ENCODE measurements around the gene FPR1.

FPR1 gene, protein sequence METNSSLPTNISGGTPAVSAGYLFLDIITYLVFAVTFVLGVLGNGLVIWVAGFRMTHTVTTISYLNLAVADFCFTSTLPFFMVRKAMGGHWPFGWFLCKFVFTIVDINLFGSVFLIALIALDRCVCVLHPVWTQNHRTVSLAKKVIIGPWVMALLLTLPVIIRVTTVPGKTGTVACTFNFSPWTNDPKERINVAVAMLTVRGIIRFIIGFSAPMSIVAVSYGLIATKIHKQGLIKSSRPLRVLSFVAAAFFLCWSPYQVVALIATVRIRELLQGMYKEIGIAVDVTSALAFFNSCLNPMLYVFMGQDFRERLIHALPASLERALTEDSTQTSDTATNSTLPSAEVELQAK

DNA sequence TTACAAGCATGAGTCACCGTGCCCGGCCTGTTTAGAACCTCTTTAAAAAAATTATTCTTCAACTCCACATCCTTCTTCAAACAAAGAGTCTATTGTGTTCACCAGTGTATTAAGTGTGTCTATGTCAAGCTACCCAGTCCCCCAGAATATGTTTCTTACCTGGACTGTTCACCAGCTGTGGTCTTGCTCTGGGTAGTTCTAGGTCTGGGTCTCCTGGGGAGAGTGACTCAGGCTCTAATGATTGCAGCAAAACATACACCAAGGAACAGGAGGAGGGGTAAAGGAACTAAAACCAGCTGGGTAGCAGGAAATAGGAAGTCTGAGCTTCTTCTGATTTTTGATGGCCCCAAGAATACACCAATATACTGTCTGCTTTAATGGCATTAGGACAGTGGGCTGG, at the start of gene FPR1:
Gene FPR1, minus strand, starts transcription at position 224 of the 400 bp plus-strand sequence. CDS start 4,884 bp downstream, outside the sequence.
- no peak for DNase-seq

DNA sequence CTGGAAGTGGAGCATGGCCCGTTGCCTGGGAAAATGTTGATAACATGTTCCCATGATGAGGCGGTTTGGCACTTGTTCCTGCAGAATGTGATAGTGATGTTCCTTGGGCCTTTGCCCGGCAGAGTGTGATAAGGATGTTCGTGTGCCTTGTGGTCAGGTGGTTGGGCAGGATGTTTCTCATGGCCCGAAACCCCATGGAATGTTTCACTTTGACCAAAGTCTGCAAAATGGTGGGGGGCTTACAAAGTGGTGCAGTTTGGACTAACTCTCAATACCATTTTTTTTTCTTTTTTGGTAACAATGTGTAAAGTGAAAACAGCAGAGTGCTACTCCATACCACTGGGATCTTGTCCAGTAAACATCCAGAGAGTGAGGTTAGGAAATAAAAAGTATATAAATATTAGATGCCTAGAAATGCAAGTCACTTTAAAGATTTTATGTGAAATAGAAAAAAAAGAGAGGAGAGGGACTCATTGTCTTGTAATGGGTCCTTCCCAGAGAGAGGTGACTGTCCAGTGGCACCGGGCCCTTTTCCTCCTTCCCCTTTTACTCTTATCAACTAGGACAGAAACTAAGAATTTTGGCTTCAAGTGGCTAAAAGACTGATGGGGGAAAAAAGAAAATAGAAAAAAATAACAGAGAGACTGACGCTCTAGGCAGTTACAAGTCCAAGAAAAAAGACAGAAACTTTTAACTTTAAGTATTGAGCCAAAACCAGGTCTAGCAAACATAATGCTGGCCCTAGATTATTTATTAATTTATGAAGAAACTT, 49.0 kb upstream of the FPR1 start:
- no peak for DNase-seq

DNA sequence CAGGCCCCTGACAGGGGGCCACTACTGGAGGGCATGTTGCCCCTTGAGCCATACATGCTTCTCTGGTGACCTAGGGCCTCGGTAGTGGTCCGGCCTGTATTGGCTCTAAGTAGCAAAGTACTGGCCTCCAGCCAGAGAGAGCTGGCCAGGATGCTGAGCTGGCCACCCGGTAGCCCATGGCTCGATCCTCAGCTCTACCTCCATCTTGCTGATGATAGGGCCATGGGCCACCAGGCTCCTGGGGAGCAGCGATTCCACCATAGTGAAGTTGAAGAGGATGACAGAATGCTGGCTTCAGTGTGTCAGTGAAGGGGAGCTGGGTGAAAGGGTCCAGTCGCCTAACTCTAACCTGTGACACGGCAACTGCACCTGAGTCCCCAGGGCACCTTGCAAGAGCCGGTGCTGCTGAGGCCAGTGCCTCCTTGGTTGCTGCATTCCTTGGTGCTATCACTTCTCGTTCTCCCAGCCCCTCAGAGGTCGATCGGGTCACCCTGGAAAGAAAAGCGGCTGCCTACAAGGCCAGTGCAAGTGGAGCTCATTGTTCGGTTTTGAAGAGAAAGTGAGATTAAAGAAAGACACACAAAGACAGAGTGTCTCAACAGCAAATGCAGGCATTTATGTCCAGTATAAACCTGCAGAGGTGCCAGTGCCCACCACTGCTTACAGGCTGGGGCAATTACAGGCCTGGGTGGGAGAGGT, 48.2 kb upstream of the FPR1 start:
- no peak for DNase-seq

DNA sequence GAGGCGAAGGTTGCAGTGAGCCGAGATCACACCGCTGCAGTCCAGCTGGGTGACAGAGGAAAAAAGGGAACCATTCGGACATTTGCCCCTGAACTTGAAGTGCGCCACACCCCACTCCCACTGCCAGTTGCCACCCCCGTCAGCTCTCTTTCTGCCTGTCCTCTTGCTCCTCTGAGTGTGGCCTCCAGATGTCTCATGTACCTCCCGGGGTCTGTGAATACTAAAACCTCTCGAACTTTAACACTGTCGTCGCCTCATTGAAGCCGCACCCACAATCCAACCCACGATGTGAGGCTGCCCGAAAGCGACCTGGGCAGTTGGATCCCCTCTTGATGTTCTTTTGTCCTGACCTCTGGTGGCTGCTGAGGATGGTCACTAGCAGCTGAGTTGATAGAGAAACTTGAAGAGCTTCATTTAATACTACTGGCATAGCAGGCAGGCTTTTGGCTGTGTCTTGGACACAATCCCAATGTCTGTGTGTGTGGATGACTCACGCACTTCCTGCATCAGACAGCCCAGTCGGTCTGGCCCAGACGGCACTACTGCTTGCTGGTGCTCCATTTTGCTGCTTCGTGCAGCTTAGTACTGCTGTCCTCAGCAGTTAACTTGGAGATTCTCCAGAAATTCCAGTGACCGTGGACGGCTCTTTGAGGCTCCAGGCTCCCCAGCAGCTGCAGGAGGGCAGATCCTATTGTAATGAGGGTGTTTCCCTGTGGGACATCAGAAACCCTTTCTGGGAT, 47.5 kb upstream of the FPR1 start:
- DNase-seq: no peak

DNA sequence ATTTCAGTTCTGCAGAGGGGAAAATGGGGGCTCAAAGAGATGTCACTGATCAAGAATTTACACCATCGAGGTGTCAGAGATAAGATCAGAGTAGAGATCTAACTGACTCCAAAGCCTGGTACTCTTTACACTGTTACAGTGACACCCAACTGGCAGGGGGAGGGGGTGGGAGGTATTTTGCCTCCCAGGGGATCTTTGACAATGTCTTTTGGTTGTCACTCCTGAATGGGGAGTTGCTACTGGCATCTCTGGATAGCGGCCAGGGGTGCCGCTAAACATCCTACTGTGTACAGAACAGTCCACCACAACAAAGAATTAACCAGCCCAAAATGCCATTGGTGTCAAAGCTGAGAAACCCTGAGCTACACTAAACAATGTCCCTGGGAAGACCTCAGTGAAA, 46.4 kb upstream of the FPR1 start:
- DNase-seq: no peak

DNA sequence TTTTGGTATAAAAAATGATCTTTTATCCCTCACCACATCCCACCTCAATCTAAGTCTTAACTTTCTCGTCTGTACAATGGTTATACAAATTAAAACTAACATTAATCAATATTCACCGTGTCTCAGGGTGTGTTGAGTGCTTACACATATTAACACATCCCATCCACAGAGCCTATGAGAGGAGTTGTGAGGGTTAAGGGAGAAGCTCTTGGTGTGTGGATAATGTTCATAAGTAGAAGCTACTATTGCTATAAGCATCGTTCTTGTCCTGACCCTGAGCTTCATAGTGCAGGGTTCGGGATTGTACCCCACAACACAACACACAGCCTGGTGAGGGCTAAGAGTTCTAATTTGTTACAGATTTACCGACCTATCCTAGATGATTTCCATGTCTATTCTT, 45.8 kb upstream of the FPR1 start:
- no peak for DNase-seq

DNA sequence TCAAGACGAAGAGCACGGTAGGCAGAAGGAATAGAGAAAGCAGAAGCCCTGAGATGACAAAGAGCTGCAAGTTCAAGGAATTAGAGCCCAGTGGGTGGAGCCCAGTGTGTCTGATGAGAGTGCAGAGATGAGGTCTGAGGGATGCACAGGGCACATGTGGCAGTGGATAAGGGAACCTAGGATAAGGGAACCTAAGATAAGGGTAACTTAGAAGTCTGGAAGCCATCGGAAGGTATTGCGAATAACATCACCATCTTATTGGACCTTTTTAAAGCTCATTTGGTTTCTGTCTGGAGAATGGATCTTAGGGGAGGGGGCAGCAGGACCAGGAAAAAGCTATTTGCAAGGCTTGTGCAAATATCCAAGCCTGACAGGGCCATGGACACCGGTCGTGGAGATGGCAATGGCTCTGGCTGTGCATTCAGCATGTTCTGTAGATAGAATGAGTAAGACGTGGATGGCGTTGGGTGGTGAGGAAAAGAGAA, 44.6 kb upstream of the FPR1 start:
- DNase-seq: no peak

DNA sequence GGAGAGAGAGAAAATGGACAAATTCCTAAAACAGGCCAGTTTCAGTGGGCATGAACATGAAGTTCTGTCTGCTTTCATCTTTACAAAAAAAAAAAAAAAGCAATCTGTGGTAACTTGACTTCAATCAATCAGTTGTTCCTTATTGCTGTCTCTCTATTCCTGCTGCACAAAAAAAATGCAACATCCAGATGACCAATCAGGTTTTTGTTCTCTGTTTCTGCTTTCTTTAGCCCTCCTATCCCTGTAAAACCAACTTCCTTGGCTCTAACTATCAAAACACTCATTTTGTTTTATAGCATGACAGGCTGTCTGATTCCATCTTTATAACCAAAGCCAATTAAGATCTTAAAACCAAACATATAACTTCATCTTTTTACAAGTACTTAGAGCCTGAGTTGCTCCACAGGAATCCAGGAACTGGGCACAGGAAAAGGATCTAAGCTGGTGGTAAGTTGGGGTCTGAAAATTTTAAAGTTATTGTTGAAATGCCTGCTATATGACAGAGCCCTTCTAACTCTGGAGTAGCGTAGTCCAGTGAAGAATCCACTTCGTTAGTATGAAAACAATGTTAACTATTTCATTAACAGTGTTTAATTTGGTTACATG, 43.3 kb upstream of the FPR1 start, which contains the start of gene FPR3:
Gene FPR3, plus strand, starts transcription at position 273 of the 606 bp plus-strand sequence. CDS start 28,592 bp downstream, outside the sequence.
- no peak for DNase-seq

DNA sequence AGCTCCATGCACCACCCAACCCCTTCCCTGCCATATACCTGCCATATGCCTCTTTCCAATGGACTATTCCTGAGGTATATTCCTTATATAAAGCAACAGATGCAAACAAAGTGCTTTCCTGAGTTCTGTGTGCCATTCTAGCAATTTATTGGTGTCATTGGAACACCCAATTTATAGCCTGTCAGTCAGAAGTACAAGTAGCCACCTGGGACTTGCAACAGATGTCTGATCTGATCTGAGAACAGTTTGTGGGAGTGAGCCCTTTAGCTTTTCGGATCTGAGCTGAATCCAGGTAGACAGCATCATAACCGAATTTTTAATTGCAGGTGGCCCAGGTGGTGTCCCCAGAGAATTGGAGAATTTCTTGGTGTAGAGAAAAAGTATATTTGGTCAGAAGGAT, 42.3 kb upstream of the FPR1 start:
- DNase-seq: no peak

DNA sequence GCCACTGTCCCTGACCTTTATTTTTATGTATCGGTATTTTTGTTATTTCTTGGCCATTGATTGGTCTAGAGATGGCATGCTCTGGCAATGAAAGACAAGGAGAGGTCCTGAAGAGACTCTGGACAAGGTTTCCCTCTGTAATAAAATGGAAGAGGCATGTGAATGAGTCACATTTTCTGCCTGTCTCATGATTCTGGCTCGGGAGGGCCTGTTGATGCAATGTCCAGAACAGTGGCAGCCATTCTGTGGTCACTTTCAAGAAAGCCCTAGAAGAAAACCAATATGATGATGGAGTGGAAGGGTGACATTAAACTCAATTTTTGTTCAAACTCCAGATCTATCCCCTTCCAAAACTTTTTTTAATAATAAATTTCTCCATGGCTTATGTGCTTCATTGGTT, 41.3 kb upstream of the FPR1 start:
- DNase-seq: no peak

DNA sequence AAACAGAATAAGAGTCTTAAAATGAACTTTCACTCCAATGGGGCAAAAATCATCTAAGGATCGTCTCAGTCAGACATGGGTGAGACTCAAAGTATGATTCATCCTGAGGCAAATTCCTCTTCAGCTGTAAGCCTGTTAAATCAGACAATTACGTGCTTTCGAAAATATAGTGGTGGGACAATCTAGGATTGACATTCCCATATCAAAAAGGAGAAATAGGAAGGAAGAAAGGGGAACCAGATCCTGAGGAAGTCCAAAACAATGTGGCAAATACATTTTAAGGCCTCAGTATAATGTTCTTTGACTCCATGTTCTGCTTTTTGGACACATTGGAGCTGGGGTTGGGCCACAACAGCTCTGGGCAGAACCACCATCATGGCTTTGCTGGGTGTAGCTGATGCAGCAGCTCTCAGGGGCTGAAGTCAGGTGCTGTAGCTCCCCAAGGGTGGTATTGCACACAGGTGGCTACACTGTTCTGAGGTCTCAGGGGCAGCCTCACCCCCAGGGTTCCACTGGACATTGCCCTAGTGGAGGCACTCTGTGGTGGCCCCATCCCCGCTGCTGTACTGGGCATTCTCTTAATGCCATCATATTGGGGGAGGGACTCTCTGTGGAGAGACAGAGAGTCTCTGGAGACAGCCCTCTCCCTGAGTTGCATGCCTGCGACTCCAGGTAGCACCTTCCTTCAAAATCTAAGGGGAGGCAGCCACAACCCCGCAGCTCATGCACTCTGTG, 37.5 kb upstream of the FPR1 start:
- no peak for DNase-seq

DNA sequence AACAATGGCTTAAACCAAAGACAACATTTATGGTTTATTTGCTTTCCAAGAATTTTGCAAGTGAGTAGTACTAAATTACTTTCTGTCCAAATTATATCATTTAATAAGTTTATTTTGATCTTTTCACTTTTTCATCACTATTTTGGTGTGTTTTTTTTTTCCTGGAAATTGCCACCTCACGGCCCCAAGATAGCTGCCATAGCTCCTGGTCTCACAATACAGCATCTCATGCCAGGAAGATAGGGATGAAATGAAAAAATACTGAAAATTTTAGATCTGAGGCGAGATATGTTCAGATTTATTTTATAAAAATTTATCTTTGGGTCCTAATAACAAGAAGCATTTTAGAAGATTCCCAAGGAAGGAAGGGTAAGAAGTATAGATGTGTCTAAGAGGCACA, 36.4 kb upstream of the FPR1 start:
- no peak for DNase-seq

DNA sequence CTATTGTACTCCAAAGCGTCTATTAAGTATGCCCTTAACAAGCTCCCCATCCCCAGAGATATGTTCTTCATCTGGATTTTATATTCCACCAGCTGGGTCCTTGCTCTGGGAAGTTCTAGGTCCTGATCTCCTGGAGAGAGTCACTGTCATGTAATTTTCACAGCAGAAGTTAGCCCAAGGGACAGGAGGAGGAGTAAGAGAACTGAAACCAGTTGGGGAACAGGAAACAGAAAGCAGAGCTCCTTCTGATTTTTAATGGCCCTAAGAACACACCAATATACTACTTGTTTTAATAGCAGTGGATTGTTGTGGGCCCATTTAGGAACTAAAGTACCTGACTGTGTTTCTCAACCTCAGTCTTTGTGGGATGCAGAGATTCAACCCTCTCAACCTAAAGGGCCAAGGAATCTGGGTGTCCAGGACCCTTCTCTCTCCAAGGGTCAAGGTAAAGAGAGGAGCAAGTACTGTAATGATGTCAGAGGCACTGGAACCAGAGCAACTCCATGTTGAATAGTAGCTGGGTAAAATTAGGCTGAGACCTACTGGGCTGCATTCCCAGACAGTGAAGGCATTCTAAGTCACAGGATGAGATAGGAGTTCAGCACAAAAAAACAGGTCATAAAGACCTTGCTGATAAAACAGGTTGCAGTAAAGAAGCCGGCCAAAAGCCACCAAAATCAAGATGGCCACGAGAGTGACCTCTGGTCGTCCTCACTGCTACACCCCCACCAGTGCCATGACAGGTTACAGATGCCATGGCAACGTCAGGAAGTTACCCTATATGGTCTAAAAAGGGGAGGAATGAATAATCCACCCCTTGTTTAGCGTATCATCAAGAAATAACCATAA, 35.2 kb upstream of the FPR1 start:
- DNase-seq: no peak

DNA sequence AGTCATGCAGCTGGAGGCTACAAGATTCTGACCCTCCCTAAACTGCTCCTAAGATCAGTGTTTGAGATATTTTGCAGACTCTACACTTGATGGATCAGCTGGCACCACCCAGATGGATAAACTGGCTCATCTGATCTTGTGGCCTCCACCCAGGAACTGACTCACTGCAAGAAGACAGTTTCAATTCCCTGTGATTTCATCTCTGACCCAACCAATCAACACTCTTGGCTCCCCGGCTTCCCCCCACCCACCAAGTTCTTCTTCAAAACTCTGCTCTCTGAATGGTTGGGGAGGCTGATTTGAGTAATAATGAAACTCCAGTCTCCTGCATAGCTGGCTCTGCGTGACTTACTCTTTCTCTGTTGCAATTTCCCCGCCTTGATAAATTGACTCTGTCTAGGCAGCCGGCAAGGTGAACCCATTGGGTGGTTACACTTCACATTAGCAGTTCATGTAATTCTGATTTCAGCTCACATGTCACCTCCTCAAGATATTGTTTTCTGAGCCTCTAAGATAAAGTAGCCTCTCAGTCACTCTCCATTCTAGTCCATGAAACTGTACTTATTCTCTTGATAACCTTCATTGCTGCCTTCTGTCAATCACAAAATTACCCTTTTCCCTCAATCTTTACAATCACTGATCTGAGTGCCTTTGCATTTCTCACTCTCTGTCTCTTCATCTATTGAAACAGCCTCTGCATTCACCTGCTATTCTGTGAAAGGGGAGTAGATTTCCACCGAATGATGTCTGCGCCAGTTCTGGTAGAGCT, 33.4 kb upstream of the FPR1 start:
- no peak for DNase-seq

DNA sequence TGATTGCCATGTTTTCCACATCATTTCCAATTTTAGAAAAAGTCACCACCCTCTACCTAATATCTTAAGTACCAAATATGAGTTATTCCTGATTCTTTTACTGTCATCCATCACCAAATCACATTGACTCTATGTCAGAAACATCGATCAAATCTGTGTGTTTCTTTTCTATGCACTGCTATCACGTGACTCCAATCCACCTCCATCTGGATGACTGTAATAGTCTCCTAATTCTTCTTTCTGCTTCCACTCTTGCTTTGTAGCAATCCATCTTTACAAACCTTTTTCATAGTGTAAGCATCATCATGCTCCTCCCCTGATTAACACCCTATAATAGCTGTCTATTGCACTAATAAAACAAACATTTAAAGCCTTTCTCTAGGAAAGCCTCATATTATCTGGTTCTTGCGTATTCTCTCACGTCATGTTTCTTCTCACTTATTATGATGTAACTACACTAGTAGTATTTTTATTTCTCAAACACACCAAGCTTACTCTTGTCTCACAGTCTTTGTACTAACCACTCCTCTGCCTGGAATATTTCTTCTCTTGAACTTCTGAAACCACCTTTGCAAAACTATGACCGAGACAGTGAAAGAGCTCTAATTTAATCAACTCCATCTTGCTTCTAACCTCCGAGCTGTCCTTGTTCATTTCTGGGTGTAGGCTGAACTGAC, 32.6 kb upstream of the FPR1 start:
- DNase-seq: no peak

DNA sequence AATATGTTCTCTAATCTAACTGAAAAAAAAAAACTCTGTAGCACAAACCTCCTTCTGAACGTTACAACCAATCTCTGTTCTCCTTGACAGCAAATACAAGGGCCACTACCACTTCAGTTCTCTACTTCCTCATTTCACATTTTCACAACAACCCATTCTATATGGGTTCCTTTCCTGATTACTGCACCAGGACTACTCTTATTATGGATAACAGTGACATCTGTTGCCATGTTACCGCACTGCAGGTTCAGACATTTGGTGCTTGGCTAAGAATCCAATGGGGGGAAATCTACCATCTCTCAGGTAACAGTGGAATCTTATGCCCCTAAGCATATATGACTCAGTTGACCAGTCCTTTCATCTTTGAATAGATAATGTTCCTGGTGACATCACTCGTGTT, 31.7 kb upstream of the FPR1 start:
- no peak for DNase-seq

DNA sequence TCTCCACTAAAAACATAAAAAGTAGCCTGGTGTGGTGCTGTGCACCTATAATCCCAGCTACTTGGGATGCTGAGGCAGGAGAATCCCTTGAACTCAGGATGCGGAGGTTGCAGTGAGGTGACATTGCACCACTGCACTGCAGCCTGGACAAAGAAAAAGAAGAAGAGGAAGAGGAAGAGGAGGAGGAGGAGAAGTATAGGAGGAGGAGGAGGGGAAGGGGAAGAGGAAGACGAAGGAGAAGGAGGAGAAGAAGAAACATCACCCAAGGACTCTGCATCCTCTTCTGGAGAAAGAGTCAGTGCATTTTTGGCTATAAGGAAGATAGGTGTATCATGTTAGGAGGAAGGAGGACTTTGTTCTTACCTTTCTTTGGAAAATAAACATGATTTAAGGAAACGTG, 30.3 kb upstream of the FPR1 start:
- DNase-seq: no peak

DNA sequence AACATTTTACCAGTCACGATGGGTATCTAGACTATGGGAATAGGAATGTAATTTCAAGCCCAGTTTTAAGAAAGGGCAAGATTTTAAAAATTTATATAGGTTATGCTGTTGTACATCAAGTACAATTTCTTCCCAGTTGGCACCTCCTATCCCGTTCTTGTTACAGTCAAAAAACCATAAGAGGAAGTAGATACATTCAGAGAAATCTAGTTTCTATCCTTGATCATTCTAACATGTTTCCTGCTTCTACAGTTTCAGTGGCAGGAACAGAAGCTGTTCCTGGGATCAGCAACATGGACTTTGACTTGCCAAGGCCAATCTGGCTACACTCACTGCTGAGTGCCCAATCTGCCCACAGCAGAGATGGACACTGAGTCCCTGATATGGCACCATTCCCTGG, 28.6 kb upstream of the FPR1 start:
- DNase-seq: no peak

DNA sequence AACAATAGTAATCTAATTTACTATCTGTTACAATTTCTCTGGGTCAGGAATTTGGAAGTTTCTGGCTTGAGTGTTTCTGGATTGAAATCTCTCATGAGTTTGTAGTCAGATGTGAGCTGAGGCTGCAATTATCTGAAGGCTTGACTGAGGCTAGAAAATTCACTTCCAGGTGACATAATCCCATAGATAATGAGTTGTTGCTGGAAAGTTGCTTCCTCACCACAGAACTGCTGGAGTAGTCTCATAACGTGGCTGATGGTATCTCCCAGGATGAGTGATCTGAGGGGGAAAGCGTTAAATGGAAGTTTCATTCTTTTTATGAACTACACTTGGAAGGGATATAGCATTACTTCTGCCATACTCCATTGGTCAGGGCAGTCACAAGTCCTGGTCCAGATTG, 28.0 kb upstream of the FPR1 start:
- no peak for DNase-seq
